Measurements from ENCODE around the gene CD300H.
"Not testable (repeated sequence)": the region's sequence is repeated elsewhere in the genome, so short reads cannot be mapped to it uniquely, and the experiment has no call there.

Gene CD300H

DNA sequence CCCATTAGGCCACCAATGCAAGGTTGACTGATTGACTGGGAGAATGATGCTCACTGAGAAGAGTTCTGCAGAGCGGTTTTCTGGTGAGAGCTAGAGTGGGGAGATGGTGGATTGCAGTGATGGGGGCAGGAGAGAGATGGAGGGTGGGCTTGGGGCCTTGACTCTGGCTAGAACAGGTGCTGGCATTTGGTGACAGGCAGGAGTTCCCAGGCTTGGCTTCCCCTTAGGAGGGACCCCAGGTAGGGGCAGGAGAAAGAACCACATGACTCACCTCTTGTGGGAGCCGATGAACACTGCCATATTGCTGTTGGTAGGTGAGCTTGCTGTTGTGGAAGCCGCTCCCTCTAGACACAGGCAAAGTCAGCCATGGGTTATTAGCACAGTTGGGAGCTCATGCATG is 44.0 kb downstream of the CD300H start:
- no peaks in the 10 kb centered on the region for H3K36me3 ChIP-seq (ENCODE audit: insufficient read depth, low read length)
- no peak overlapping the region for H3K9ac ChIP-seq (ENCODE audit: insufficient read length)
- no peak for TF ChIP-seq FOXP2 (optimal IDR thresholded peaks at IDR 0.05; ENCODE audit: control extremely low read depth, extremely low read length, insufficient read depth)
- TF ChIP-seq POLR2AphosphoS5 (IDR thresholded peaks at IDR 0.05; ENCODE audit: borderline replicate concordance, low read depth, low read length), result no peak
- TF ChIP-seq EZH2 (IDR thresholded peaks at IDR 0.05), result no peak
- DNase-seq (ENCODE audit: low read depth, low spot score), result no peak
- no peaks in the 10 kb centered on the region for H3K9me3 ChIP-seq (ENCODE audit: low read depth, low read length)
- H3K4me3 ChIP-seq, result no peak overlapping the region
- H3K27ac ChIP-seq, result no peak overlapping the region

- no peak for DNase-seq (ENCODE audit: low read depth, low spot score)
- Histone ChIP-seq H3K36me3 (ENCODE audit: insufficient read depth, low read length) (no peaks in the 10 kb centered on the region), H3K9ac (ENCODE audit: insufficient read length) (no peak overlapping the region), H3K9me3 (ENCODE audit: low read depth, low read length) (no peaks in the 10 kb centered on the region), H3K27ac (no peak overlapping the region), H3K4me3 (no peak overlapping the region)
- no peak for TF ChIP-seq POLR2AphosphoS5 (IDR thresholded peaks at IDR 0.05; ENCODE audit: borderline replicate concordance, low read depth, low read length)
- TF ChIP-seq FOXP2 (optimal IDR thresholded peaks at IDR 0.05; ENCODE audit: control extremely low read depth, extremely low read length, insufficient read depth), result no peak
- TF ChIP-seq EZH2 (IDR thresholded peaks at IDR 0.05), result no peak
Measured at GRCh38 chr17:74522381-74523105, 44.8 kb downstream of the CD300H start.

DNA sequence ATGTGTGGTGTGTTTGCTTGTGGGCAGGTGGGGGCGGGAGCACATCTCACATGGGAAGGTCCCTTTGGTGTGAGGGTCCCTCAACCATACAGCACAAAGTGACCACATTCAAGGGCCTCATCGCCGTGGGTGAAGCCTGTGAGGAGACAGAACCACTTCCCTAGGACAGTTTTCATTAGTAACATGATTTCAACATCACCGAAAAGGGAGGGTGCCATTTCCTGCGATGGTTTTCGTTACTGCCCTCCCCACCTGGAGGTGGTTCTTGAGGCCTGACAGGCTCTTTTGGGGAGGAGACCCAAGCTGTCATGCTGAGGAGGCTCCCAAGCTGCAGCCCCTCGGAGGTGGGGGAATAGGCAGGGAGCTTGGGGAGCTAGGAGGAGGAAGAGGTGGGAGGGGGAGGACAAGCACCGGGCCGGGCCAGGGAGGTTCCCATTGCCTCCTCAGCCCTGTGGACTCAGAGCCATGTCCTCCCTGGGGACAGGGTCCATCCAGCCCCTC is 45.6 kb downstream of the CD300H start:
- Histone ChIP-seq H3K9me3 (ENCODE audit: low read depth, low read length) (no peaks in the 10 kb centered on the region), H3K9ac (ENCODE audit: insufficient read length) (no peak overlapping the region), H3K4me3 (no peak overlapping the region), H3K27ac (no peak overlapping the region), H3K36me3 (ENCODE audit: insufficient read depth, low read length) (no peaks in the 10 kb centered on the region)
- no peak for DNase-seq (ENCODE audit: low read depth, low spot score)
- TF ChIP-seq EZH2 (IDR thresholded peaks at IDR 0.05) (no peak), POLR2AphosphoS5 (IDR thresholded peaks at IDR 0.05; ENCODE audit: borderline replicate concordance, low read depth, low read length) (no peak), FOXP2 (optimal IDR thresholded peaks at IDR 0.05; ENCODE audit: control extremely low read depth, extremely low read length, insufficient read depth) (no peak)

- TF ChIP-seq EZH2 (IDR thresholded peaks at IDR 0.05) (no peak), POLR2AphosphoS5 (IDR thresholded peaks at IDR 0.05; ENCODE audit: borderline replicate concordance, low read depth, low read length) (no peak), FOXP2 (optimal IDR thresholded peaks at IDR 0.05; ENCODE audit: control extremely low read depth, extremely low read length, insufficient read depth) (no peak)
- no peaks in the 10 kb centered on the region for H3K36me3 ChIP-seq (ENCODE audit: insufficient read depth, low read length)
- no peak overlapping the region for H3K9ac ChIP-seq (ENCODE audit: insufficient read length)
- no peak overlapping the region for H3K4me3 ChIP-seq
- no peak for DNase-seq (ENCODE audit: low read depth, low spot score)
- H3K9me3 ChIP-seq (ENCODE audit: low read depth, low read length), result no peaks in the 10 kb centered on the region
- H3K27ac ChIP-seq, result no peak overlapping the region
Measured at GRCh38 chr17:74520790-74521480, 46.4 kb downstream of the CD300H start.

DNA sequence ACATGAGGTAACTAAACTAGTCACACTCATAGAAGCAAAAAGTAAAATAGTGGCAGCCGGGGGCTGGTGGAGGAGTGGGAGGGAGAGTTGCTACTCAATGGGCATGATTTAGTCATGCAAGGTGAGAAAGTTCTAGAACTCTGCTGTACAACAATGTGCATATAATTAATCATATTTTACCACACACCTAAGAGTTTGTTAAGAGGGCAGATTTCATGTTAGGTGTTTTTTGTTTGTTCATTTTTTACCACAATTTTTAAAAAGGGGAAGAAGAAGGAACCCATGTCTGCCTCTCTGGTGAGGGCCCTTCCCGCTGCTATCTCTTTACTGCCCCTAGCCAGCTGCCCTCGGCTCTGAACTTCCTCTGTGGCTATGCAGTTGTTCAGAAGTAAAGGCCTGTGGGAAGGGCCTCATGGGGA is 47.3 kb downstream of the CD300H start:
- H3K4me3 ChIP-seq, result no peak overlapping the region
- H3K9ac ChIP-seq (ENCODE audit: insufficient read length), result no peak overlapping the region
- DNase-seq (ENCODE audit: low read depth, low spot score), result no peak
- no peaks in the 10 kb centered on the region for H3K36me3 ChIP-seq (ENCODE audit: insufficient read depth, low read length)
- H3K27ac ChIP-seq, result no peak overlapping the region
- TF ChIP-seq EZH2 (IDR thresholded peaks at IDR 0.05), result no peak
- TF ChIP-seq FOXP2 (optimal IDR thresholded peaks at IDR 0.05; ENCODE audit: control extremely low read depth, extremely low read length, insufficient read depth), result no peak
- no peak for TF ChIP-seq POLR2AphosphoS5 (IDR thresholded peaks at IDR 0.05; ENCODE audit: borderline replicate concordance, low read depth, low read length)
- no peaks in the 10 kb centered on the region for H3K9me3 ChIP-seq (ENCODE audit: low read depth, low read length)

DNA sequence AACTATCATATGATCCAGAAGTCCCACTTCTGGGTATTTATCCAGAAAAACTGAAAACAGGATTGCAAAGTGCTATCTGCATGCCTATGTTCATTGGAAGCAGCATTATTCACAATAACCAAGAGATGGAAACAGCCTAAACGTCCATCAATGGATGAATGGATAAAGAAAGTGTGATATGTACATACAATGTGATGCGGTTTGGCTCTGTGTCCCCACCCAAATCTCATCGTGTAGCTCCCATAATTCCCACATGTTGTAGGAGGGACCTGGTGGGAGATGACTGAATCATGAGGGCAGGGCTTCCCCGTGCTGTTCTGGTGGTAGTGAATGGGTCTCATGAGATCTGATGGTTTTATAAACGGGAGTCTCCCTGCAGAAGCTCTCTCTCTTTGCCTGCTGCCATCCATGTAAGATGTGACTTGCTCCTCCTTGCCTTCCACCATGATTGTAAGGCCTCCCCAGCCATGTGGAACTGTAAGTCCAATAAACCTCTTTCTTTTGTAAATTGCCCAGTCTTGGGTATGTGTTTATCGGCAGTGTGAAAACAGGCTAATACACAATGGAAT is 48.8 kb downstream of the CD300H start:
- H3K36me3 ChIP-seq (ENCODE audit: insufficient read depth, low read length); H3K27ac ChIP-seq; DNase-seq (ENCODE audit: low read depth, low spot score); H3K9me3 ChIP-seq (ENCODE audit: low read depth, low read length); H3K9ac ChIP-seq (ENCODE audit: insufficient read length); H3K4me3 ChIP-seq: not testable (repeated sequence)

- H3K27ac ChIP-seq, result no peak overlapping the region
- TF ChIP-seq EZH2 (IDR thresholded peaks at IDR 0.05), result no peak
- no peak for TF ChIP-seq FOXP2 (optimal IDR thresholded peaks at IDR 0.05; ENCODE audit: control extremely low read depth, extremely low read length, insufficient read depth)
- no peak for TF ChIP-seq POLR2AphosphoS5 (IDR thresholded peaks at IDR 0.05; ENCODE audit: borderline replicate concordance, low read depth, low read length)
- no peak overlapping the region for H3K4me3 ChIP-seq
- no peak overlapping the region for H3K9ac ChIP-seq (ENCODE audit: insufficient read length)
- no peak for DNase-seq (ENCODE audit: low read depth, low spot score)
- no peaks in the 10 kb centered on the region for H3K36me3 ChIP-seq (ENCODE audit: insufficient read depth, low read length)
- no peaks in the 10 kb centered on the region for H3K9me3 ChIP-seq (ENCODE audit: low read depth, low read length)
Measured at GRCh38 chr17:74516561-74517328, 50.6 kb downstream of the CD300H start.

- Histone ChIP-seq H3K9ac (ENCODE audit: insufficient read length) (no peak overlapping the region), H3K27ac (no peak overlapping the region), H3K36me3 (ENCODE audit: insufficient read depth, low read length) (no peaks in the 10 kb centered on the region), H3K9me3 (ENCODE audit: low read depth, low read length) (no peaks in the 10 kb centered on the region), H3K4me3 (no peak overlapping the region)
- DNase-seq (ENCODE audit: low read depth, low spot score), result no peak
- TF ChIP-seq EZH2 (IDR thresholded peaks at IDR 0.05) (no peak), POLR2AphosphoS5 (IDR thresholded peaks at IDR 0.05; ENCODE audit: borderline replicate concordance, low read depth, low read length) (no peak), FOXP2 (optimal IDR thresholded peaks at IDR 0.05; ENCODE audit: control extremely low read depth, extremely low read length, insufficient read depth) (no peak)
Measured at GRCh38 chr17:74515941-74516340, 51.4 kb downstream of the CD300H start.
